ENCODE measurements around the gene SYNE3.

DNA sequence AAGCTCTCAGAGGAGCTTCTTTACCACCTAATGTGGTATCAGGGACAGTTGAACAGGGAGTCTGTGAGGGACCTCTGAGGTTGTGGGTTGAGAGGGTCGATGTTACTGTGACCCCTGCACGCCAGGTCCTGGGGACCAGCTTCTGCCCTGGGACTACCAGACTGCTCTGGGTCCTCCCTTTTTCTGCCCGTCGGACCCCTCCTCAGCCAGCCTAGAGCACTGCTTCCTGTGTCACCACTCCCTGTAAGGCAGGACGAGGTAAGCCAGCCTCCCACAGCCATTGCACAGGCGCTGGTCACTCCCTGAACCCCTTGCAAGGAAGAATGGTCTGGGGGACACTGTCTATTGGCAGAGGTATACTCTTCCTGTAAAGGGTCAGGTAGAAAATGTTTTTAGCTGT lies 38.1 kb downstream of the SYNE3 start:
- TF ChIP-seq, protein P1, sequence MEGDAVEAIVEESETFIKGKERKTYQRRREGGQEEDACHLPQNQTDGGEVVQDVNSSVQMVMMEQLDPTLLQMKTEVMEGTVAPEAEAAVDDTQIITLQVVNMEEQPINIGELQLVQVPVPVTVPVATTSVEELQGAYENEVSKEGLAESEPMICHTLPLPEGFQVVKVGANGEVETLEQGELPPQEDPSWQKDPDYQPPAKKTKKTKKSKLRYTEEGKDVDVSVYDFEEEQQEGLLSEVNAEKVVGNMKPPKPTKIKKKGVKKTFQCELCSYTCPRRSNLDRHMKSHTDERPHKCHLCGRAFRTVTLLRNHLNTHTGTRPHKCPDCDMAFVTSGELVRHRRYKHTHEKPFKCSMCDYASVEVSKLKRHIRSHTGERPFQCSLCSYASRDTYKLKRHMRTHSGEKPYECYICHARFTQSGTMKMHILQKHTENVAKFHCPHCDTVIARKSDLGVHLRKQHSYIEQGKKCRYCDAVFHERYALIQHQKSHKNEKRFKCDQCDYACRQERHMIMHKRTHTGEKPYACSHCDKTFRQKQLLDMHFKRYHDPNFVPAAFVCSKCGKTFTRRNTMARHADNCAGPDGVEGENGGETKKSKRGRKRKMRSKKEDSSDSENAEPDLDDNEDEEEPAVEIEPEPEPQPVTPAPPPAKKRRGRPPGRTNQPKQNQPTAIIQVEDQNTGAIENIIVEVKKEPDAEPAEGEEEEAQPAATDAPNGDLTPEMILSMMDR (IDR thresholded peaks at IDR 0.05; ENCODE audit: insufficient read depth, low read length, poor library complexity, severe bottlenecking): no peak
- TF ChIP-seq EZH2phosphoT487 (conservative IDR thresholded peaks at IDR 0.05; ENCODE audit: low read length): no peak

Measured in SU-DHL-6 (cell line).